ENCODE data around the gene ZNF827.

ZNF827 gene

DNA sequence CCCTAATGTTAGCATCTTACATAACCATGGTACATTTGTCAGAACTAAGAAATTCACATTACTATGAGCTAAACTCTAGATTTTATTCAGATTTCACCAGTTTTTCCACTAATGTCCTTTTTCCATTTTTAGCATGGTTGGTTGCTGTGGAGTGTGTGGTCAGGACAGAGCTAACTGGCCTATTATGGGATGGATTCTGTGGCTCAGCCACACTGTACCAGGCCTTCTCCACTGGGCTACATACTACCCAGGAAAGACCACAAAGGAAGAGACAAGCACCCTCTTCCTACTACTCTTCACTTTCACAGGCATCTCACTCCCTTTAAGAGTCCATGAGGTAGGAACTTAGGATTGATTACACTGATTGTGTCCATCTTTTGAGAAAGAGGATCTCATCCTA lies 67.4 kb downstream of the ZNF827 start:
- H3K4me3 ChIP-seq (ENCODE audit: low read depth, low read length), result no peak overlapping the region
- TF ChIP-seq CTCF (IDR thresholded peaks at IDR 0.05; ENCODE audit: low read depth, low read length), result no peak

- H3K4me3 ChIP-seq (ENCODE audit: low read depth, low read length), result no peak overlapping the region
- no peak for TF ChIP-seq CTCF (IDR thresholded peaks at IDR 0.05; ENCODE audit: low read depth, low read length)
Observed at GRCh38 chr4:145870155-145871020, 68.2 kb downstream of the ZNF827 start.

DNA sequence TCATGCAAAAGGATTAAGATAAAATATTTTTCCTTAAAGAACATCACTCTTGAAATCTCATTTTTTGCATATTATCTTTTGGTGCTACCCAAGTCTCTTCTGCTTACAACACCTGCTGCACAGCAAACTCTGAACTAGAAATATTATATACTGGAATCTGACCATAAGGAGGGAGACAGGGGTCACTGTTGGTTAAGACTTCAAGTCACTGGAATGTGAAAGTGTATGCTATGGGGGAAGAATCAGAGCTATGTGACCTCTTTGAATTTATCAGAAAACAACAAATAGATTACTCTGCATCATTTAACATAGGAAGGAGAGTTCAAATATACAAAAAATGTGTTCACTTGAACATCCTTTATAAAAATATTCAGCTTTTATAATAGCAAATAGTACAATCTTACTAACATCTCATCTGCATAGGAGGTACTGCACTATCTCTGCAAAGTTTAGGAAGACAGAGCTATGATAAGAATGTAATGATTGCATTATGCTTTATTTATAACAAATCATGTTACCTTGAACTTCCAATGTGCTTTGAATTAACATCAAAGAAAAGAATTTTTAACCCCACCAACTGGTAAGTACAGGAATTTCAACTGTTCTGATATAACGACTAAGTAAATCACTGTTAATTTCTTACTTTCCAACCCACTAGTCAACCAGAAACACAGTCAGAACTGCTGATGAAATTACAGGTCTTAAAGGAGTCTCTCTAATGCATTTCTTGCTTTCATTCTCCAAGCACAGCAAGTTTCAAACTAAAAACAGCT lies 69.8 kb downstream of the ZNF827 start:
- H3K4me3 ChIP-seq (ENCODE audit: low read depth, low read length), result no peak overlapping the region
- no peak for TF ChIP-seq CTCF (IDR thresholded peaks at IDR 0.05; ENCODE audit: low read depth, low read length)

DNA sequence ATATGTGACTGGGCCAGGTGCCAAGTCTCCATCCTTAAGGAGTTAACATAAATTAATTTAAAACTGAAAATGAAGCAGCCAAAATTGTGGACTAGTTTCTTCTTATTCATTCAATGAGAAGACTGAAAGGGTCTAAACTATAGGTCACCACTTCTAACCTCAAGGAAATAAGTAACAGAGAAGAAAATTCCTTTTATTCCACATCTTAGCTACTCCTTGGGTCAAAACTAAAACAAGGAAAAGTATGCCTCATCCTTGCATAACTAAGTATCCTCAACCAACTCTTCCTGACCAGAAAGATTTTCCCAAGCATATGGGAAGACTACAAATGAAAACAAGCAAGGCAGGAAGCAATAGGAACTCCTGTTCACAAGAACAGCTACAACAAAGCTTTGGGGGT lies 71.2 kb downstream of the ZNF827 start:
- H3K4me3 ChIP-seq (ENCODE audit: low read depth, low read length), result no peak overlapping the region
- TF ChIP-seq CTCF (IDR thresholded peaks at IDR 0.05; ENCODE audit: low read depth, low read length), result no peak

- no peak for TF ChIP-seq CTCF (IDR thresholded peaks at IDR 0.05; ENCODE audit: low read depth, low read length)
- H3K4me3 ChIP-seq (ENCODE audit: low read depth, low read length), result no peak overlapping the region
Observed at GRCh38 chr4:145866991-145867390, 71.6 kb downstream of the ZNF827 start.

- no peak overlapping the region for H3K4me3 ChIP-seq (ENCODE audit: low read depth, low read length)
- TF ChIP-seq CTCF (IDR thresholded peaks at IDR 0.05; ENCODE audit: low read depth, low read length), result no peak
Observed at GRCh38 chr4:145865274-145865941, 73.2 kb downstream of the ZNF827 start.

Data from WI38 (cell line).